GM19324 (cell line): Measurements from ENCODE around the gene OXER1.

Source experiments
- ATAC-seq: cut with Tn5 transposase; IDR thresholded peaks from one replicate; pipeline ENCODE4 v1.9.1; 2021; ENCODE audit warnings: mild to moderate bottlenecking, moderate library complexity; ENCODE audit not compliant: unreplicated experiment, low FRiP score

OXER1 gene

GRCh38 chr2:42794271-42795046 lies 30.5 kb upstream of the OXER1 start:
- no peak for ATAC-seq

GRCh38 chr2:42793334-42794270 lies 29.7 kb upstream of the OXER1 start:
- no peak for ATAC-seq

- peak; percentile 43 for ATAC-seq
Measured at GRCh38 chr2:42792583-42793333, 28.8 kb upstream of the OXER1 start, which contains the start of gene HAAO. Gene HAAO, minus strand, starts transcription at chr2:42792583. Its CDS starts 47 bp downstream, at chr2:42792536.

- ATAC-seq, result no peak
Measured at GRCh38 chr2:42792087-42792582, 28.2 kb upstream of the OXER1 start.

- no peak for ATAC-seq
Measured at GRCh38 chr2:42791606-42792005, 27.7 kb upstream of the OXER1 start.

- ATAC-seq, result no peak
Measured at GRCh38 chr2:42789751-42790150, 25.8 kb upstream of the OXER1 start.

- ATAC-seq, result no peak
Measured at GRCh38 chr2:42788882-42789281, 24.9 kb upstream of the OXER1 start.

- ATAC-seq, result no peak
Measured at GRCh38 chr2:42788478-42788793, 24.5 kb upstream of the OXER1 start.

GRCh38 chr2:42787788-42788477 lies 24.0 kb upstream of the OXER1 start:
- no peak for ATAC-seq

- no peak for ATAC-seq
Measured at GRCh38 chr2:42787424-42787787, 23.5 kb upstream of the OXER1 start.

GRCh38 chr2:42786561-42787345 lies 22.8 kb upstream of the OXER1 start:
- ATAC-seq, result no peak

- no peak for ATAC-seq
Measured at GRCh38 chr2:42784204-42784880, 20.4 kb upstream of the OXER1 start.

- ATAC-seq, result no peak
Measured at GRCh38 chr2:42783511-42783910, 19.6 kb upstream of the OXER1 start.

- ATAC-seq, result no peak
Measured at GRCh38 chr2:42781181-42781580, 17.2 kb upstream of the OXER1 start.

GRCh38 chr2:42777883-42778805 lies 14.2 kb upstream of the OXER1 start:
- ATAC-seq, result no peak

GRCh38 chr2:42775810-42776209 lies 11.9 kb upstream of the OXER1 start:
- no peak for ATAC-seq

GRCh38 chr2:42775186-42775585 lies 11.3 kb upstream of the OXER1 start:
- ATAC-seq, result no peak
